ENCODE measurements around the gene MLLT11. TPM values are rescaled to one million over a fixed set of nuclear protein-coding genes. Genes with fewer than 3 reads are reported as not detected.

MLLT11 gene, protein sequence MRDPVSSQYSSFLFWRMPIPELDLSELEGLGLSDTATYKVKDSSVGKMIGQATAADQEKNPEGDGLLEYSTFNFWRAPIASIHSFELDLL
- total RNA-seq: 1.6 TPM

DNA sequence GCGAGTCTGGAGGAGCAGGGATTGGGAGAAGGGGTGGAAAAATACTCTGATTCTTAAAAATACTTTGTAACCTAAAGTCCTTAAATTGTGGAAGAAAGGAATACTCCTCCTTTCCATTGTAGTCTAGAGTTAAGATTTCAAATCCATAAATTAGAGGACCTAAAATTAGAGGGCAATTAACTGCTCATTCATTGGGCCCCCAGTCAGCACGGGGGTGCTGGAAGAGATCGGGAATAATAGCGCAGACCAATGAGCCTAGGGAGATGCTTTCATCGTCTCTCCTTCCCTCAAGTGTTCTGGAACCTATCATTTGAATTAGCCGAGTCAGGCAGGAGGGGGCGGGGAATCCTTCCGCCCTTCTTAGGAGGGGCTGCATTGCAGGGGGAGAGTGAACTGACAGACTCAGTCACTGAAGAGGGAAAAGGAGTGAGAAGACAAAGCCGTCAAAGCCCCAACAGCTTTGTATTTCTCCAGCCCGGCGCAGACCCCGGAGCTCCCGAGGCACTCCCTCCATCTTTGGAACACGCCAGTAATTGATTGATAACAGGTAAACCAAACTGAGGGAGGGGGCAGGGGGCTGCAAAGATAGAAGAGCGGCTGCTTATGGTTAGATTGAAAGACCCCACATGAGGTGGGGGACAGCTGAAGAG is at the start of gene MLLT11:
Gene MLLT11, plus strand, starts transcription at position 391 of the 650 bp plus-strand sequence. CDS start 6,828 bp downstream, outside the sequence.
- peak; percentile 94 for DNase-seq

DNA sequence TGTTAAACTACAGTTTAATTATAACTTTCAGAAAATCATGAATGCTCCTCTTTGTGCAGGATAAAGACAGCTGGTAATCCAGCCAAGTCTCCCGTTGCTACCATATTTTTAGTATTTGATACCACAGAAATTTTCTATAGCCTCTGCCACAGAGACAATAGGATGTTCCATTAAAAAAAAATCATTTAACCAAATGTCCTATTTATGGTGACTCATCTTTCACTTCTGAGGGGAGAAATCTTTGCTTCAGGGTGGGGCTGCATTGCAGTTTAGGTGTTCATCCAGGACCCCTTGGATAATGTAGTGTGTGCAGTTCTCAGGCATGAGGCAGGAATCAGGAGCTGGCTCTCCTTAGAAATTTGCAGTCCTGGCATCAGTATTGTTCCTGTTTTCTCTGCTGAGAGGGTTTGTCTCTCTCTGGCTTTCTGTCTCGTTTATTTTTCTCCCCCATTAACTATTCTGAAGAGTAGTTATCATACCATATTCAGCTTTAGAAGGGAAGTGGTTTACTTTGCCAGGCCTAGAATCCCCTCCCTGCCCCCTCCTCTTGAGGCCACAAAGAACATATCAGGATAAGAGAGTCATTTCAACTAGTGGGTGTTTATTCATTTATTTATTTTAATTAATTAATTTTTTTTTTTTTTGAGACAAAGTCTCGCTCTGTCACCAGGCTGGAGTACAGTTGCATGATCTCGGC is 48.9 kb upstream of the MLLT11 start:
- no peak for DNase-seq

DNA sequence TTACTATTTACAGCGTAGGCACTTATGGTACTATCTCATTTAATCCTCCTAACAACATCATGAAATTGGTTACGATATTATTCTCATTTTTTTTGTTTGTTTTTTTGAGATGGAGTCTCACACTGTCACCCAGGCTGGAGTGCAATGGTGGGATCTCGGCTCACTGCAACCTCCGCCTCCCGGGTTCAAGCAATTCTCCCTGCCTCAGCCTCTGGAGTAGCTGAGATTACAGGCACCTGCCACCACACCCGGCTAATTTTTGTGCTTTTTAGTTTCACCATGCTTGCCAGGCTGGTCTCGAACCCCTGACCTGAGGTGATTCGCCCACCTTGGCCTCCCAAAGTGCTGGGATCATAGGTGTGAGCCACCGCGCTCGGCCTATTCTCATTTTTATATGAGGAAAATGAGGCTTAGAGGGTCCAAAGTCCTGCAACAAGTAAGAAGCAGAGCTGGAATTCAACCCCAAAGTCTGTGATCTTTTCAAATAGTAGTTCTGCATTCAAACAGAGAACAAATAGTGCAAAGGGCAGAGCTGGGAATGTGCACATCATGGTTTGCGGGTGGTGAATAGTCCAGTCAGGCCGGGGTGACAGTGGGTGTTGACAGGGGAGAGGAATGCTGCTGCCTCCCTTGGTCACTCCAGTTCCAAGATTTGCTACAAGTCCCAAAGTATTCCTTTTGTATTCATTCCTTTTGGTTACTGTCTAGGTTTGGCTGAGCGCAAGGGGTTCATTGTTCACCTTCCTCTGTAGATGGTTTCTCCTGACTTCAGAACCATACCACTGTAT is 47.3 kb upstream of the MLLT11 start:
- DNase-seq: no peak

DNA sequence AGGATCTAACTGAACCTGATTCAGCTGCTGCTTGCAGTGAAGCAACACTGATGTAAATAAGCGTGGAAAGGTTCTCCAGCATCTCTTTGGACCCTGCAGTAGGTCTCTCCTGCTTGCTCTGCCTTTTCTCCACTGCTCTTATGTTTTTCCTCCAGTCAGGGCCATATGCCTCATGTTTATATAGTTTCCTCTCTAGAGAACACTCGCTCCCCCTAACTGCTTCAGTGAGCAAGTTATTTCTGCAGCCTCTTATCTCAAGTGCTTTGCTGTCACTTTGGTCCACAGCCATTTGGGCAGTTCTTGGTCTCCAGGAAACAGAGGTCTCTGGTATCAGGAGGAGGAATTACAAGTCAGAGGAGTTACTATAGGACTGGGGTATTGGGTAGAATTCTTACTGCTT is 46.7 kb upstream of the MLLT11 start:
- peak; percentile 57 for DNase-seq

DNA sequence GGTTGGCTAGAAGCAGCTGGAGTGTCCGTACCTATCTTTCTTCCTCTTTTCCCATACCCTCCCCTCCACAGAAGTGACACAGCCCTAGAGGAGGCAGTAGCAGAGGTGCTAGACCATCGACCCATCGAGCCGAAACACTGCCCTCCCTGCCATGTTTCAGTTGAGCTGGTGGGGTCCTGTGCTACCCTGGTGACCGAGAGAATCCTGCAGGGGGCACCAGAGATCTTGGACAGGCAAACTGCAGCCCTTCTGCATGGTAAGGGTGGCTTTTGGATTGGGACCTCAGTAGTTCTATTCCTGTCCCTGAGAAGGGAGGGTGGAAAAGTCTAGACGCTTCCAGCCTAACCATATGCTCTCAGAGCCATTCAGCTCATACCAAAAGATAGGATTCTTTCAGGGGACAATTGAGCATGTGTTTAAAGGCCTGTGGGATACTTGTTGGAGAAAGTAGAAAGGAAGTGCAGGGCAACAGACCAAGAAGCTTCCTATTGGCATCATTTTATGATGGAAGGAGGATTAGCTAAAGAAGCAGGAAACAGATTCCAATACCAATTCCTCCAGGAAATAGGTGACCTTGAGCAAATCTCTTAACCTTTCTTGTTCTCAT is 35.6 kb upstream of the MLLT11 start:
- DNase-seq: peak; percentile 83

DNA sequence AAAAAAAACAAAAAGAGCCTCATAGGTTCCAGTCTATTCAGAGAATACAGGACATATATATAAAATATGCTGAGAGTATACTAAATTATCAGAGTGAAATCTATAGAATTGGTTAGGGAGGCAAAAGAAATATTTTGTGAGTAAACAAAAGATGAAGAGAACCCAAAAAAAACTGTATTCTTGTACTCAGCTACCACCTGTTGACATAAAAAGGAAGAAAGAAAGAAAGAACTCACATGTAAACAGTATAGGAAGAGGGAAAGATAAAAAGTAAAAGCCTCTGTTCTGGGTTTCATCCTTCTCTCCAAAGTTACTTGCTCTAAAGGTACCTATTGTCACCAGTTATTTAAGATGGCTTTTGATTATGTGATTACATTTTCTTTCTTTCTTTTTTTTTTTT is 33.7 kb upstream of the MLLT11 start:
- DNase-seq: no peak

DNA sequence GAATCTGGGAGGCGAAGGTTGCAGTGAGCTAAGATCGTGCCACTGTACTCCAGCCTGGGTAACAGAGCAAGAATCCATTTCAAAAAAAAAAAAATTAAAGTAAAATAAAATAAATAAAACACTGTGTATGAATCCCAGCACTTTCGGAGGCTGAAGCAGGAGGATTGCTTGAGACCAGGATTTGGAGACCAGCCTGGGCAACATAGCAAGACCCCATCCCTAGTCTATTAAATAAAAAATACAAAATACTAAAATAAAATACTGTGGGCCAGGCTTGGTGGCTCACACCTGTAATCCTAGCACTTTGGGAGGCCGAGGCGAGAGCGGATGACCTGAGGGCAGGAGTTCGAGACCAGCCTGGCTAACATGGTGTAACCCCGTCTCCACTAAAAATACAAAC is 28.0 kb upstream of the MLLT11 start:
- no peak for DNase-seq

DNA sequence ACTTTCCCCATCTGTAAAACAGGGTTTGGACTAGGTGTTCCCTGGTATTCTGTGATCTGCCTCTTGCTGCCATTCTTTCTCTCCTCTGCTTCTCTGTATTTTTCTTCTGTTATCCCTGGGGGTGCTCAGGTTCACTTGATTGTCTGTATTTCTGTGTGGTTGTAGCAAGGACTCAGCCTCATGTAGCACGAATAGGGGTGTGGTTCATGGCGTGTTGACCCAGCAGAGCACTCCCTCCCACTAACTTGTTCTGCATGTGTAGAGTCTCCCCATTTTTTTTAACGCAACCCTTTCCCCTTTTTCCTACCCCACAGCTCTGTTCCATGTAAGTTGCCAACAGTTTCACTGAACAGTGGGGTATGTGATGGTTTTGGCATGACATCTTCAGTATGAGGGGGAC is 25.0 kb upstream of the MLLT11 start:
- DNase-seq: no peak

DNA sequence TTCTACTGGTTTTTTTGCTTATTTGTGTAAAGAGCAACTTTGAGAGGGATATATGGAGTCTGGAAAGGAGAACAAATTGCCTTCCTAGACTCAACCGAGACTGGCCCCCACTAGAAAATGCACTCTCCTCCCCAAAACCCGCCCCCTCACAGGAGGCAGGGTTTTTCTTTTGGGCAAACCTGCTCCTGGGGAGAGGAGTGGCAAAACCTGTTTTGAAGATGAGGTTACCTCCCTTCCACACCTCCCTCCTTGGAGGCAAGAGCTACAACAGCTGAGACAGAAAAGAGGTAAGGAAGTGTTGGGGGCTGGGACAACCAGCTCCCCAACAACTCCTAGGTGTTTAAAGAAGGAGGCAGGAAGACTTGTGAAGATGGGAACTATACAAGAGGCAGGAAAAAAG is 23.8 kb upstream of the MLLT11 start, which contains the start of gene BNIPL:
Gene BNIPL, plus strand, starts transcription at position 231 of the 400 bp plus-strand sequence. Its CDS starts 140 bp downstream, at position 371.
- no peak for DNase-seq

DNA sequence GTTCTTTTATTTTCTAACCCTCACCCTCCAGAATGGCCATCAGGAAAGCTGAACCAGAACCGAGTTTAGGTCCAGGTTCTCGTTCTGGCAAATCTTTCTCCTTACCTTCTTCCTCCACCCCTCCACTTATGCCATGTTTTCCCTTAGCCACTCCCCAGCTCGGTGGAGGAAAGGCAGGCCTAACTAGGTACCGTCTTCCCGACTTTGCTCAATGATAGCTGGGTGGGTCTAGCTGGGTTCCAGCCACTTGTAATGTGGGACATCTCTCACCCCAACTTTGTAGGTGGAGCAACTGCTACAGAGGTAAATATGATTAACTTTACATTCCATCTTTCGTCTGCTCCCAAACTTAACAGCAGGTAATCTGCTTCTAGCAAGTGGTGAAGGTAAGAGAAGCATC is 23.2 kb upstream of the MLLT11 start:
- DNase-seq: no peak

DNA sequence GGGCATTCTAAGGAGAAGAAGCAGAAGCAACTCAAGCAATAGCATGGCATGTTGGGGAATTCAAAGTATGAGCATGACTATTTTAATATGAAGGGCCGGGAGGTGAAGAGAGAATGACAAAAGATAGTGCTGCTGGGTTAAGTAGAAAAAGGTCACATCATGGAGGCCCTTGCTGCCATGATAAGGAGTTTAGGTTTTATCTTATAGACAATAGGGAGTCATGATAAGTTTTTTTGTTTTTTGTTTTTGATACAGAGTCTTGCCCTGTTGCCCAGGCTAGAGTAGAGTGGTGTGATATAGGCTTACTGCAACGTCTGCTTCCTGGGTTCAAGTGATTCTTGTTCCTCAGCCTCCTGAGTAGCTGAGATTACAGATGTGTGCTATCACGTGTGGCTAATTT is 20.7 kb upstream of the MLLT11 start:
- no peak for DNase-seq

DNA sequence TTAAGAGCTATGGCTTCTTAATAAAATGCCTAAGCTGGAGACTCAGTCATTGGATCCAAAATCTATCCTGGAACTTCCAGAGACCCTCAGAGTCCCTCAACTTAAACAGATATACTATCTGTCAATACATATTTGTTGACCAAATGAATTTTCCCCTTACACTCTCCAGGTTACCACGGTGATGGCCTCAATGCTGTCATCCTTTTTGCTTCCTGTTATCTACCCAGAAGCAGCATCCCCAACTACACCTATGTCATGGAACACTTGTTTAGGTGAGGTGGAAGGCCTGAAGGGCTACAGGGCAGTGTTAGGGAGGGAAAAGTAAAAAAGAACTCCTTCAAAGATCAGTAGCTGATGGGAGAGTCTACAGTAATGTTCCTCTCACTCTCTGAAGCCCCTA is 17.0 kb upstream of the MLLT11 start:
- no peak for DNase-seq

DNA sequence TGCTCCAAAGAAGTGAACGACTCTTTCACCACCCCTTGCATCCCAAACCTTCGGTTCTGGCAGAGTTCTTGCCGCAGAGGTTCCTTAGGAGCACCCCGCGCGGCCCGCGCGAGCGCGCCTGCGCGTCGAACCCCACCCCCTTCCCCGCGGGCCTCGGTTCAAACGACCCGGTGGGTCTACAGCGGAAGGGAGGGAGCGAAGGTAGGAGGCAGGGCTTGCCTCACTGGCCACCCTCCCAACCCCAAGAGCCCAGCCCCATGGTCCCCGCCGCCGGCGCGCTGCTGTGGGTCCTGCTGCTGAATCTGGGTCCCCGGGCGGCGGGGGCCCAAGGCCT is 12.6 kb upstream of the MLLT11 start, which contains the start of gene C1orf56:
Gene C1orf56, plus strand, starts transcription at position 161 of the 334 bp plus-strand sequence. Its CDS starts 97 bp downstream, at position 258.
- peak; percentile 84 for DNase-seq

DNA sequence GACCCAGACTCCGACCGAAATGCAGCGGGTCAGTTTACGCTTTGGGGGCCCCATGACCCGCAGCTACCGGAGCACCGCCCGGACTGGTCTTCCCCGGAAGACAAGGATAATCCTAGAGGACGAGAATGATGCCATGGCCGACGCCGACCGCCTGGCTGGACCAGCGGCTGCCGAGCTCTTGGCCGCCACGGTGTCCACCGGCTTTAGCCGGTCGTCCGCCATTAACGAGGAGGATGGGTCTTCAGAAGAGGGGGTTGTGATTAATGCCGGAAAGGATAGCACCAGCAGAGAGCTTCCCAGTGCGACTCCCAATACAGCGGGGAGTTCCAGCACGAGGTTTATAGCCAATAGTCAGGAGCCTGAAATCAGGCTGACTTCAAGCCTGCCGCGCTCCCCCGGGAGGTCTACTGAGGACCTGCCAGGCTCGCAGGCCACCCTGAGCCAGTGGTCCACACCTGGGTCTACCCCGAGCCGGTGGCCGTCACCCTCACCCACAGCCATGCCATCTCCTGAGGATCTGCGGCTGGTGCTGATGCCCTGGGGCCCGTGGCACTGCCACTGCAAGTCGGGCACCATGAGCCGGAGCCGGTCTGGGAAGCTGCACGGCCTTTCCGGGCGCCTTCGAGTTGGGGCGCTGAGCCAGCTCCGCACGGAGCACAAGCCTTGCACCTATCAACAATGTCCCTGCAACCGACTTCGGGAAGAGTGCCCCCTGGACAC is 12.1 kb upstream of the MLLT11 start:
- peak; percentile 80 for DNase-seq

DNA sequence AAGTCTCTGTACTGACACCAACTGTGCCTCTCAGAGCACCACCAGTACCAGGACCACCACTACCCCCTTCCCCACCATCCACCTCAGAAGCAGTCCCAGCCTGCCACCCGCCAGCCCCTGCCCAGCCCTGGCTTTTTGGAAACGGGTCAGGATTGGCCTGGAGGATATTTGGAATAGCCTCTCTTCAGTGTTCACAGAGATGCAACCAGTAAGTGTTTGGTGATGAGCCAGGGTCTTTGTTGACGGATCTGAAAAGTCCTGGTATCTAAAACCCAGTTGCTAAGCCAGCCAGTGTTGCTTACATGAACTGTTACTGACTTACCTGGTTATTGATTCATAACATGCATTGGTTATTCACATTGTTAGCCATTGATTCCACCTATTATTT is 11.6 kb upstream of the MLLT11 start:
- no peak for DNase-seq

DNA sequence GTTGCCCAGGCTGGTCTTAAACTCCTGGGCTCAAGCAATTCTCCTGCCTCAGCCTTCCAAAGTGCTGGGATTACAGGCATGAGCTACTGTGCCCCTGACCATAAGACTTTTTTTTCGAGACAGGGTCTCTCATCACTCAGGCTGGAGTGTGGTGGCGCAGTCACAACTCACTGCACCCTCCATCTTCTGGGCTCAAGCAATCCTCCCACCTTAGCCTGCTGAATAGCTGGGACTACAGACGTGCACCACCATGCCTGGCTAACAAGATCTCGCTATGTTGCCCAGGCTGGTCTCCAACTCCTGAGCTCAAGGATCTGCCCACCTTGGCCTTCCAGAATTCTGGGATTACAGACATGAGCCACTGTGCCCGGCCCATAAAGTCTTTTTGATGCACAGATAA is 10.7 kb upstream of the MLLT11 start:
- DNase-seq: no peak

DNA sequence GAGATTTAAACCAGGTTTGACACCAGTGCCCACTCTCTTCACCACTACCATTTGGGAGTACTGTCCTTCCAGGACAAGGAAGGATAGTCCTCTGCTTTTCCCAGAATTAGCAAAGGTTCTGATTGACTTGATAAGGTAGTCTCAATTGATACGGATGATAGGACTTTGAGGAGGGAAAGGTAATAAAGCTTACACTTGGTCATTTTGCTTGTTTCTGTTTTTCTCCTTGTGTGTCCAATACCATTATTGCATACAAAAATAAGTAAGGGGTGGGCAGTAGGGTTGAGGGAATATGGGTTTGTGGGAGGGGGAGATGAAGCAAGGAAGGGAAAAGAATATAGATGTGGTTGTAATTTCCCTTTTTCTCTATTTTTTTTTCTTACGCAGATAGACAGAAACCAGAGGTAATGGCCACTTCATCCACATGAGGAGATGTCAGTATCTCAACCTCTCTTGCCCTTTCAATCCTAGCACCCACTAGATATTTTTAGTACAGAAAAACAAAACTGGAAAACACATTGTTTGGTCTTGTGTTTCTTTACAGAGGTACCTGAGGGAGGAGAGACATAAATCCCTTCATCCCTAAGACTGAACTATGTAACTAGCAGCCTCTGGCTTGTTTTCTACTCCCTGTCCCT is 10.0 kb upstream of the MLLT11 start:
- DNase-seq: no peak

DNA sequence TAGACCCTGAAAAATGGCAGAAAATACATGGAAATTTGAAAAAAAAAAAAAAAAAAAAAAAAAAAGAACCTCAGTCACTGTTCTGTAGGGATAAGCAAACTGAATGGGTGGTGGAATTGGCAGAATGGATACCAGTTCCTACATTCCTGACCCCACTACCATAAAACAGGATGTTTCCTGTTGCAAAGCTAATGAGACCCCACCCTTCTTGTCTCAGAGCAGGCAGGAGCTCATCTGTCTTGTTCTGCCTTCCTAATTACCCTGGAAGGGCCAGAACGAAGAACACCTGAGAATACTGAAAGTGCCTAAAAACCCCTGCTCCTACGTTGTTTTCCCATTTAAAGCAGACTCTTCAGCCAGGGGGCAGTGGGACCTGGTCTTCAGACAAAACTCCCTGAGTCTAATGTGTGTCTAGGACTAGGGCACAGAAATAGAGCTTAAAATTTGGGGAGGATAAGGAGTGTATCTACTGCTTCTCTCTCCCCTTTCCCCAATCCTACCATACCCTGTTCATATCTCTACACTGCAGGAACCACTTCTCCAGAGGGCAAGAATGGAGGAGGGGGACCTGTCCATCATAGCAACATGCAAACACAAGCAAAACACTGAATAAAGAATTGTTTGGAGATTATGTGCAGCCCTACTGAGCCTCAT is 8.7 kb upstream of the MLLT11 start:
- no peak for DNase-seq

DNA sequence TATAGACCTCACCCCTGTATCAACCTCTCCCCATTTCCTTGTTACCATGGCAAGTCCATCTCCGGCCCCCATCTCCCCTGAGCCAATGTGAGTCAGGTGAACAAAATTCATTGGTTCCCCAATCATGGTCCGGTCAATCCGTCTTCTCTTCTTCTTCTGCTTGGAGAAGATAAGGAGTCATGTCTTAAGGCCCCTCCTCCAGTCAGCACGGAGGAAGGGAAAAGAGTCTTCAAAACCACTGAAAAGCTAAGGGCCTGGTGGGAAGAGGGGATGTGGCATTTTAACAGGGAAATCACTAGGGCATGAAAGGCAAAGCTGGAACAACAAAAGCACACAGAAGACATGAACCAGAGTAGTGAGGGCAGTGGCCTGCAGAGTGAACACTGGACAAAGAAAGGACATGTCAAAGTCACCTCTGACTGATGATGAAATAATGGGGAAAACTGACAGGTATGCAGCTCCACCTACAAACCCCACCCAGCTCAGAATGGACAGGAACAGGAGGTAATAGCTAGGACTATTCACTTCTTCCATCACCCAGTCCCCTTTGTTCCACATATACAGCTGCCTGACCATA is 5.1 kb upstream of the MLLT11 start:
- DNase-seq: no peak

DNA sequence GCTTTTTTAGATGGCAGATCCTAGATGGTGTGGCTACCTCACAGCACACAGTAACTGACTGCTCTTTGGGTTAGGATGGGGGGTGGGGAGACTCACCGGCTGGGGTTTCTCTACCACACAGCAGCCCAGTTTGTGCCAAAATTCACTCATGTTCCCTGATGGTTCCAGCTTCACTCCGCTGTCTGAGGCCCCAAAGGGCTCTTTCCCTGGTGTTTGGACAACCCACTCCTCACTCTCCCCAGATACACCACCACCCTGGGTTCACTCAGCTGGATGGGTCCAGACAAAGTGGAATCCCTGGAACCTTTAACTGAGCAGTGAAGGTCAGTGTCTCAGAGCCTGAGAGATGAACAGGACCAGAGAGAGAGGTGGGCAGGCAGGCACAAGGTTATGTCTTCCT is 4.6 kb upstream of the MLLT11 start:
- DNase-seq: no peak

All from tongue (tissue), 2 donors.